Measurements from ENCODE around the gene PARP8.
"Not testable (repeated sequence)": the region's sequence is repeated elsewhere in the genome, so short reads cannot be mapped to it uniquely, and the experiment has no call there.

Gene PARP8

GRCh38 chr5:50727149-50727496, 60.7 kb downstream of the PARP8 start:
- no peak for FAIRE-seq

- no peak for FAIRE-seq
Measured at GRCh38 chr5:50727845-50728244, 61.4 kb downstream of the PARP8 start.

GRCh38 chr5:50730336-50730735, 63.9 kb downstream of the PARP8 start:
- no peak for FAIRE-seq

- no peak for FAIRE-seq
Measured at GRCh38 chr5:50730841-50731240, 64.4 kb downstream of the PARP8 start.

GRCh38 chr5:50733741-50734140, 67.3 kb downstream of the PARP8 start:
- no peak for FAIRE-seq

GRCh38 chr5:50738864-50739263, 72.4 kb downstream of the PARP8 start:
- no peak for FAIRE-seq

GRCh38 chr5:50740832-50741231, 74.4 kb downstream of the PARP8 start:
- FAIRE-seq: no peak

GRCh38 chr5:50744776-50745175, 78.3 kb downstream of the PARP8 start:
- FAIRE-seq: no peak

GRCh38 chr5:50745221-50745910, 78.9 kb downstream of the PARP8 start:
- no peak for FAIRE-seq

- FAIRE-seq: no peak
Measured at GRCh38 chr5:50749181-50749580, 82.7 kb downstream of the PARP8 start.

- no peak for FAIRE-seq
Measured at GRCh38 chr5:50749873-50750272, 83.4 kb downstream of the PARP8 start.

- FAIRE-seq: peak; percentile 60
Measured at GRCh38 chr5:50751064-50751657, 84.7 kb downstream of the PARP8 start.

- no peak for FAIRE-seq
Measured at GRCh38 chr5:50752800-50753199, 86.4 kb downstream of the PARP8 start.

GRCh38 chr5:50759526-50760270, 93.3 kb downstream of the PARP8 start:
- FAIRE-seq: no peak

GRCh38 chr5:50763351-50763750, 96.9 kb downstream of the PARP8 start:
- no peak for FAIRE-seq

GRCh38 chr5:50763846-50764245, 97.4 kb downstream of the PARP8 start:
- no peak for FAIRE-seq

- no peak for FAIRE-seq
Measured at GRCh38 chr5:50766042-50766441, 99.6 kb downstream of the PARP8 start.

GRCh38 chr5:50766462-50766861, 100.0 kb downstream of the PARP8 start:
- FAIRE-seq: no peak

GRCh38 chr5:50766967-50767366, 100.5 kb downstream of the PARP8 start:
- FAIRE-seq: no peak

- FAIRE-seq: no peak
Measured at GRCh38 chr5:50767588-50767987, 101.2 kb downstream of the PARP8 start.

- no peak for FAIRE-seq
Measured at GRCh38 chr5:50768634-50769033, 102.2 kb downstream of the PARP8 start.

GRCh38 chr5:50770441-50770840, 104.0 kb downstream of the PARP8 start:
- FAIRE-seq: no peak

- not testable (repeated sequence) for FAIRE-seq
Measured at GRCh38 chr5:50774446-50775175, 108.2 kb downstream of the PARP8 start.

GRCh38 chr5:50786073-50786472, 119.6 kb downstream of the PARP8 start:
- no peak for FAIRE-seq
